GM19463 (cell line): ENCODE measurements around the gene C1QTNF1.

Experiments used
- ATAC-seq: cut with Tn5 transposase; IDR thresholded peaks from one replicate; pipeline ENCODE4 v1.9.1; 2021; ENCODE audit warnings: mild to moderate bottlenecking, moderate library complexity; ENCODE audit not compliant: unreplicated experiment

C1QTNF1 gene

GRCh38 chr17:79038545-79039135, 14.7 kb downstream of the C1QTNF1 start:
- ATAC-seq: no peak

- no peak for ATAC-seq
Measured at GRCh38 chr17:79039171-79039570, 15.2 kb downstream of the C1QTNF1 start.

- ATAC-seq: no peak
Measured at GRCh38 chr17:79039886-79040285, 15.9 kb downstream of the C1QTNF1 start.

- no peak for ATAC-seq
Measured at GRCh38 chr17:79041041-79041570, 17.1 kb downstream of the C1QTNF1 start.

GRCh38 chr17:79041723-79042420, 17.9 kb downstream of the C1QTNF1 start:
- no peak for ATAC-seq

- no peak for ATAC-seq
Measured at GRCh38 chr17:79042421-79043190, 18.6 kb downstream of the C1QTNF1 start.

- ATAC-seq: no peak
Measured at GRCh38 chr17:79043191-79043930, 19.4 kb downstream of the C1QTNF1 start.

GRCh38 chr17:79043931-79044320, 20.0 kb downstream of the C1QTNF1 start:
- no peak for ATAC-seq

- no peak for ATAC-seq
Measured at GRCh38 chr17:79044462-79044861, 20.5 kb downstream of the C1QTNF1 start.

- no peak for ATAC-seq
Measured at GRCh38 chr17:79045001-79045729, 21.2 kb downstream of the C1QTNF1 start.

- ATAC-seq: no peak
Measured at GRCh38 chr17:79045842-79046196, 21.9 kb downstream of the C1QTNF1 start.

- no peak for ATAC-seq
Measured at GRCh38 chr17:79046197-79046915, 22.4 kb downstream of the C1QTNF1 start.

GRCh38 chr17:79046916-79047280, 22.9 kb downstream of the C1QTNF1 start:
- no peak for ATAC-seq

- ATAC-seq: no peak
Measured at GRCh38 chr17:79047291-79047920, 23.4 kb downstream of the C1QTNF1 start.

GRCh38 chr17:79047923-79048825, 24.2 kb downstream of the C1QTNF1 start:
- no peak for ATAC-seq

GRCh38 chr17:79048826-79049755, 25.1 kb downstream of the C1QTNF1 start:
- no peak for ATAC-seq

- no peak for ATAC-seq
Measured at GRCh38 chr17:79049821-79050220, 25.9 kb downstream of the C1QTNF1 start.
